HepG2 (cell line): ENCODE results near the gene SBSN. TPM values are rescaled to one million over a fixed set of nuclear protein-coding genes. Genes with fewer than 3 reads are reported as not detected.

Experiments used
- ARNT2 ChIP-seq: sonication (generic); formaldehyde crosslinking; IDR thresholded peaks from 2 replicates; pipeline ENCODE4 v1.8.0; 2022; ENCODE audit warnings: mild to moderate bottlenecking, low read depth, missing genetic modification reagents, moderate library complexity
- DPF2 ChIP-seq: sonication (generic); formaldehyde crosslinking; IDR thresholded peaks from 2 replicates; pipeline ENCODE4 v1.4.0; 2020; ENCODE audit warnings: mild to moderate bottlenecking, low read depth, missing genetic modification reagents, borderline replicate concordance
- HNF4A ChIP-seq: sonication (generic); formaldehyde crosslinking; IDR thresholded peaks from 2 replicates; pipeline ENCODE4 v1.4.0; 2020; ENCODE audit warnings: missing genetic modification reagents
- KMT2A ChIP-seq: sonication (generic); formaldehyde crosslinking; IDR thresholded peaks from 2 replicates; pipeline ENCODE4 v1.4.0; 2020; ENCODE audit warnings: missing genetic modification reagents
- MATR3 ChIP-seq: sonication (generic); formaldehyde crosslinking; IDR thresholded peaks from 2 replicates; pipeline ENCODE4 v1.4.0; 2020; ENCODE audit warnings: missing genetic modification reagents
- NR2F2 ChIP-seq: IDR thresholded peaks from 2 replicates; pipeline ENCODE4 v1.6.1; 2012; ENCODE audit warnings: low read depth, inconsistent platforms, borderline replicate concordance
- PRPF4 ChIP-seq: fragments of 200-400 bp; formaldehyde crosslinking; IDR thresholded peaks from 2 replicates; pipeline ENCODE4 v1.6.1; 2016; ENCODE audit warnings: low read length, low read depth; ENCODE audit not compliant: poor library complexity, severe bottlenecking
- TARDBP ChIP-seq: sonication (generic); formaldehyde crosslinking; IDR thresholded peaks from 2 replicates; pipeline ENCODE4 v1.8.0; 2022; ENCODE audit warnings: mild to moderate bottlenecking, missing genetic modification reagents
- WIZ ChIP-seq: sonication (generic); formaldehyde crosslinking; IDR thresholded peaks from 2 replicates; pipeline ENCODE4 v1.5.1; 2020; ENCODE audit warnings: mild to moderate bottlenecking, missing genetic modification reagents
- ZEB1 ChIP-seq: IDR thresholded peaks from 2 replicates; pipeline ENCODE4 v1.6.1; 2012; ENCODE audit warnings: mild to moderate bottlenecking, low read depth, inconsistent platforms; ENCODE audit not compliant: insufficient replicate concordance
- ZNF530 ChIP-seq: sonication (generic); formaldehyde crosslinking; IDR thresholded peaks from 2 replicates; pipeline ENCODE4 v1.5.0; 2020; ENCODE audit warnings: low read depth, mild to moderate bottlenecking, missing genetic modification reagents
- ZNF547 ChIP-seq: sonication (generic); formaldehyde crosslinking; IDR thresholded peaks from 2 replicates; pipeline ENCODE4 v1.5.1; 2020; ENCODE audit warnings: mild to moderate bottlenecking, missing genetic modification reagents
- polyA plus RNA-seq, 8 experiments: library from polyadenylated mRNA; depleted of rRNA in 3 of 8; stranded (reverse) in 7 of 8; unstranded in 1 of 8; fragments of >200 nt; fragmentation: Illumina TruSeq in 4 of 8; extraction: Trizol in 4 of 8; gene quantifications; 2 replicates each; pipeline versions ENCODE4 v1.2.1 to v1.2.3, GENCODE V29; 2011 to 2016; ENCODE audit warnings: low read depth in 4 of 8, missing spikeins in 1 of 8, mixed read lengths in 1 of 8; ENCODE audit not compliant: insufficient read depth in 1 of 8
- total RNA-seq, 5 experiments: library from RNA; depleted of rRNA; stranded (reverse); fragments of >200 nt; fragmentation: Illumina TruSeq; extraction: Trizol; gene quantifications; 2 replicates each; pipeline ENCODE4 v1.2.3, GENCODE V29; 2016; ENCODE audit warnings: low read depth in 1 of 5
- TF ChIP-seq, protein P1 (sequence below): sonication (generic); formaldehyde crosslinking; IDR thresholded peaks from 2 replicates; pipeline ENCODE4 v1.4.0; 2020; ENCODE audit warnings: missing genetic modification reagents, borderline replicate concordance
- TF ChIP-seq, protein P2 (sequence below): sonication (generic); formaldehyde crosslinking; IDR thresholded peaks from 2 replicates; pipeline ENCODE4 v1.4.0; 2020; ENCODE audit warnings: missing genetic modification reagents, mild to moderate bottlenecking, borderline replicate concordance
- TF ChIP-seq, protein P3 (sequence below): sonication (generic); formaldehyde crosslinking; IDR thresholded peaks from 2 replicates; pipeline ENCODE4 v1.4.0; 2020; ENCODE audit warnings: mild to moderate bottlenecking, missing genetic modification reagents

Gene SBSN
- total and polyA plus RNA-seq, 2 of the 13 experiments (the other 11 are each of a cell fraction or from before 2014, with no cell fraction given) = not detected

DNA sequence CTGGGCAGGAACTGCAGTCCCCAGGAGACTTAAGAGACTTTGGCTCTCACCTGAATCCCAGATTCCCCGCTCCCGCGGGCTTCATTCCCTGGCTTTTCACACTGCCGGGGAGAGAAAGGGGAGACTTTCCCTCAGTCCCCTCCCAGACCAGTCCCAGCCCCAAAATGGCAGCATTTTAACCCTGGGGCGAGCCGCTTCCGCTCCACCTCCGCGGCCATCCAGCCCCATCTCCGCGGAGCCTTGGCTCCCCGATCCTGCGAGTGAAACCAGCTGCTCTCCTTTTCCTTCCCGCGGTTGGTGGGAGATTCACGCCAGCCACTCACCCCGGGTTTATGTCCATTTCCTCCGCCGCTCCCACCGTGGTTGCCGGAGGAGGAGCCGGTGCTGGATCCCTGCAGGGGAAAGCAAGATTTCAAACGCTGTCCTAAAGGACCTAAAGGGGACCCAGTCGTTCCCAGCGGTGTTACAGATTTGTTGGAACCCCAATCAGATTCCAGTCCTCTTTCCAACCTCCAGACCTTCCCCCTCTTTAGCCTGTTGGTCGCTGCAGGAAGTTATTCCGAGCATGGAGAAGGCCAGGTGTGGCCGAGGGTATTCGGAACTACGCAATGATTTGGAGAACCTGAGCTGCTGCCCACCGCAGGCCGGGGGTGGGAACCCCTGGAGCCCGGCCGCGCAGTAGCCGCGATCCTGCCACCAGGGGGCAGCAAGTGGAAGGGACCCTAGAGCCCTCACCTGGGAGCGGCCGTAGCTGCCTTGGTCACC, 18.1 kb downstream of the SBSN start (continued):
- TF ChIP-seq, protein P1, sequence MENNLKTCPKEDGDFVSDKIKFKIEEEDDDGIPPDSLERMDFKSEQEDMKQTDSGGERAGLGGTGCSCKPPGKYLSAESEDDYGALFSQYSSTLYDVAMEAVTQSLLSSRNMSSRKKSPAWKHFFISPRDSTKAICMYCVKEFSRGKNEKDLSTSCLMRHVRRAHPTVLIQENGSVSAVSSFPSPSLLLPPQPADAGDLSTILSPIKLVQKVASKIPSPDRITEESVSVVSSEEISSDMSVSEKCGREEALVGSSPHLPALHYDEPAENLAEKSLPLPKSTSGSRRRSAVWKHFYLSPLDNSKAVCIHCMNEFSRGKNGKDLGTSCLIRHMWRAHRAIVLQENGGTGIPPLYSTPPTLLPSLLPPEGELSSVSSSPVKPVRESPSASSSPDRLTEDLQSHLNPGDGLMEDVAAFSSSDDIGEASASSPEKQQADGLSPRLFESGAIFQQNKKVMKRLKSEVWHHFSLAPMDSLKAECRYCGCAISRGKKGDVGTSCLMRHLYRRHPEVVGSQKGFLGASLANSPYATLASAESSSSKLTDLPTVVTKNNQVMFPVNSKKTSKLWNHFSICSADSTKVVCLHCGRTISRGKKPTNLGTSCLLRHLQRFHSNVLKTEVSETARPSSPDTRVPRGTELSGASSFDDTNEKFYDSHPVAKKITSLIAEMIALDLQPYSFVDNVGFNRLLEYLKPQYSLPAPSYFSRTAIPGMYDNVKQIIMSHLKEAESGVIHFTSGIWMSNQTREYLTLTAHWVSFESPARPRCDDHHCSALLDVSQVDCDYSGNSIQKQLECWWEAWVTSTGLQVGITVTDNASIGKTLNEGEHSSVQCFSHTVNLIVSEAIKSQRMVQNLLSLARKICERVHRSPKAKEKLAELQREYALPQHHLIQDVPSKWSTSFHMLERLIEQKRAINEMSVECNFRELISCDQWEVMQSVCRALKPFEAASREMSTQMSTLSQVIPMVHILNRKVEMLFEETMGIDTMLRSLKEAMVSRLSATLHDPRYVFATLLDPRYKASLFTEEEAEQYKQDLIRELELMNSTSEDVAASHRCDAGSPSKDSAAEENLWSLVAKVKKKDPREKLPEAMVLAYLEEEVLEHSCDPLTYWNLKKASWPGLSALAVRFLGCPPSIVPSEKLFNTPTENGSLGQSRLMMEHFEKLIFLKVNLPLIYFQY = 0 out of 2 replicates have a peak, but pooled peaks have one; percentile 48
- 0 out of 2 replicates have a peak, but pooled peaks have one; percentile 11 for TF ChIP-seq TARDBP
- TF ChIP-seq DPF2 (CRISPR knock-in tag) = no peak
- 0 out of 2 replicates have a peak, but pooled peaks have one; percentile 25 for TF ChIP-seq WIZ
- TF ChIP-seq ARNT2 (CRISPR knock-in tag) = no peak
- peak; percentile 82; the same call in 1 of the 2 replicates for TF ChIP-seq ZNF547
- no peak; the same call in 1 of the 2 replicates for TF ChIP-seq NR2F2
- TF ChIP-seq MATR3 (CRISPR knock-in tag) = no peak
- TF ChIP-seq, protein P2, sequence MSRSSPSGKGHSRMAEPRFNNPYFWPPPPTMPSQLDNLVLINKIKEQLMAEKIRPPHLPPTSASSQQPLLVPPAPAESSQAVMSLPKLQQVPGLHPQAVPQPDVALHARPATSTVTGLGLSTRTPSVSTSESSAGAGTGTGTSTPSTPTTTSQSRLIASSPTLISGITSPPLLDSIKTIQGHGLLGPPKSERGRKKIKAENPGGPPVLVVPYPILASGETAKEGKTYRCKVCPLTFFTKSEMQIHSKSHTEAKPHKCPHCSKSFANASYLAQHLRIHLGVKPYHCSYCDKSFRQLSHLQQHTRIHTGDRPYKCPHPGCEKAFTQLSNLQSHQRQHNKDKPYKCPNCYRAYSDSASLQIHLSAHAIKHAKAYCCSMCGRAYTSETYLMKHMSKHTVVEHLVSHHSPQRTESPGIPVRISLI (CRISPR knock-in tag) = no peak; the same call in 1 of the 2 replicates
- TF ChIP-seq ZNF530 (CRISPR knock-in tag) = no peak
- peak; percentile 92 for TF ChIP-seq ZEB1
- 0 out of 2 replicates have a peak, but pooled peaks have one; percentile 22 for TF ChIP-seq KMT2A
- TF ChIP-seq HNF4A = no peak
- TF ChIP-seq PRPF4 = no peak
- TF ChIP-seq, protein P3, sequence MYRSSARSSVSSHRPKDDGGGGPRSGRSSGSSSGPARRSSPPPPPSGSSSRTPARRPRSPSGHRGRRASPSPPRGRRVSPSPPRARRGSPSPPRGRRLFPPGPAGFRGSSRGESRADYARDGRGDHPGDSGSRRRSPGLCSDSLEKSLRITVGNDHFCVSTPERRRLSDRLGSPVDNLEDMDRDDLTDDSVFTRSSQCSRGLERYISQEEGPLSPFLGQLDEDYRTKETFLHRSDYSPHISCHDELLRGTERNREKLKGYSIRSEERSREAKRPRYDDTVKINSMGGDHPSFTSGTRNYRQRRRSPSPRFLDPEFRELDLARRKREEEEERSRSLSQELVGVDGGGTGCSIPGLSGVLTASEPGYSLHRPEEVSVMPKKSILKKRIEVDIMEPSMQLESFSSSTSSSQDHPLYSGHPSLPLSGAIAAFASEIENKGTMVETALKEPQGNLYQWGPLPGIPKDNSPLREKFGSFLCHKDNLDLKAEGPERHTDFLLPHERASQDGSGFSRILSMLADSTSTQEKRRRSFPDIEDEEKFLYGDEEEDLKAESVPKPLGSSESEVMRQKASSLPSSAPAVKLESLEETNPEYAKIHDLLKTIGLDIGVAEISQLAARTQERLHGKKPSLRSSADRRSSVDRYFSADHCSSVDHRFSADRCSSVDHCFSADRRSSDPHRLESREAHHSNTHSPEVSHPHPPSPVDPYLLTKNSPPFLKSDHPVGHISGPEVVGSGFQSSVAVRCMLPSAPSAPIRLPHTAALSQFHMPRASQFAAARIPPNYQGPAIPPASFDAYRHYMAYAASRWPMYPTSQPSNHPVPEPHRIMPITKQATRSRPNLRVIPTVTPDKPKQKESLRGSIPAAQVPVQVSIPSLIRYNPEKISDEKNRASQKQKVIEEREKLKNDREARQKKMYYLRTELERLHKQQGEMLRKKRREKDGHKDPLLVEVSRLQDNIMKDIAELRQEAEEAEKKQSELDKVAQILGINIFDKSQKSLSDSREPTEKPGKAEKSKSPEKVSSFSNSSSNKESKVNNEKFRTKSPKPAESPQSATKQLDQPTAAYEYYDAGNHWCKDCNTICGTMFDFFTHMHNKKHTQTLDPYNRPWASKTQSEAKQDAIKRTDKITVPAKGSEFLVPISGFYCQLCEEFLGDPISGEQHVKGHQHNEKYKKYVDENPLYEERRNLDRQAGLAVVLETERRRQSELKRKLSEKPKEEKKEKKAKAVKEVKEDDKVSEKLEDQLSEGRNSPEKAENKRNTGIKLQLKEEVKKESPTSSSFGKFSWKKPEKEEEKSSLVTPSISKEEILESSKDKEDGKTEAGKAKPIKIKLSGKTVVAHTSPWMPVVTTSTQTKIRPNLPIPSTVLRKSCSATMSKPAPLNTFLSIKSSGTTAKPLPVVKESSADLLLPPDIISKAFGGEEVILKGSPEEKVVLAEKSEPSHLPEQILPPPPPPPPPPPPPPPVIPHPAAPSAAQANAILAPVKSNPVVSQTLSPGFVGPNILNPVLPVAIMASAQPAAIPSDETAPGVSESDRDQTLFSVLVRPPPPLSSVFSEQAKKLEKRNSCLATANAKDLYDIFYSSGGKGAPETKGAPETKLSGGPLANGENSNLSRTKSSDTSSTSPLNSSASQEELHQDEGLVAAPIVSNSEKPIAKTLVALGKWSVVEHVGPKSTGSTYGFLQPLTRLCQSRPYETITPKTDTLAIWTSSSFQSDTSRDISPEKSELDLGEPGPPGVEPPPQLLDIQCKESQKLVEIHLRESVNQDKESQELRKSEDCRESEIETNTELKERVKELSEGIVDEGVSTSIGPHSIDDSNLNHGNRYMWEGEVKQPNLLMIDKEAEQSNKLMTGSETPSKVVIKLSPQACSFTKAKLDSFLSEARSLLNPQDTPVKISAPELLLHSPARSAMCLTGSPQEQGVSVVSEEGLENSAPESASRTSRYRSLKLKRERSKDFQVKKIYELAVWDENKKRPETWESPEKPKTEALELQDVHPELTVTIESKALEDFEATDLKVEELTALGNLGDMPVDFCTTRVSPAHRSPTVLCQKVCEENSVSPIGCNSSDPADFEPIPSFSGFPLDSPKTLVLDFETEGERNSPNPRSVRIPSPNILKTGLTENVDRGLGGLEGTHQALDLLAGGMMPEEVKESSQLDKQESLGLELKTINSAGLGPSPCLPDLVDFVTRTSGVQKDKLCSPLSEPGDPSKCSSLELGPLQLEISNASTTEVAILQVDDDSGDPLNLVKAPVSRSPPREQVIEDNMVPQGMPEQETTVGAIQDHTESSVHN (CRISPR knock-in tag) = no peak
